Measurements from ENCODE around the gene SINHCAF.

GRCh38 chr12:31362115-31362758 is 36.3 kb upstream of the SINHCAF start:
- TF ChIP-seq POLR2A (IDR thresholded peaks at IDR 0.05), result no peak
- TF ChIP-seq, protein P1, sequence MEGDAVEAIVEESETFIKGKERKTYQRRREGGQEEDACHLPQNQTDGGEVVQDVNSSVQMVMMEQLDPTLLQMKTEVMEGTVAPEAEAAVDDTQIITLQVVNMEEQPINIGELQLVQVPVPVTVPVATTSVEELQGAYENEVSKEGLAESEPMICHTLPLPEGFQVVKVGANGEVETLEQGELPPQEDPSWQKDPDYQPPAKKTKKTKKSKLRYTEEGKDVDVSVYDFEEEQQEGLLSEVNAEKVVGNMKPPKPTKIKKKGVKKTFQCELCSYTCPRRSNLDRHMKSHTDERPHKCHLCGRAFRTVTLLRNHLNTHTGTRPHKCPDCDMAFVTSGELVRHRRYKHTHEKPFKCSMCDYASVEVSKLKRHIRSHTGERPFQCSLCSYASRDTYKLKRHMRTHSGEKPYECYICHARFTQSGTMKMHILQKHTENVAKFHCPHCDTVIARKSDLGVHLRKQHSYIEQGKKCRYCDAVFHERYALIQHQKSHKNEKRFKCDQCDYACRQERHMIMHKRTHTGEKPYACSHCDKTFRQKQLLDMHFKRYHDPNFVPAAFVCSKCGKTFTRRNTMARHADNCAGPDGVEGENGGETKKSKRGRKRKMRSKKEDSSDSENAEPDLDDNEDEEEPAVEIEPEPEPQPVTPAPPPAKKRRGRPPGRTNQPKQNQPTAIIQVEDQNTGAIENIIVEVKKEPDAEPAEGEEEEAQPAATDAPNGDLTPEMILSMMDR (IDR thresholded peaks at IDR 0.05), result no peak
- TF ChIP-seq POLR2AphosphoS5 (IDR thresholded peaks at IDR 0.05; ENCODE audit: insufficient read depth in 1 of 2, low read depth in 1 of 2), result no peak

All from vagina (tissue), 2 donors.